Epidermal melanocyte (primary cell): ENCODE measurements around the gene NFIB.

Experiments
- DNase-seq: peaks from one replicate; pipeline ENCODE4 v3.0.0; 2011; ENCODE audit warnings: low spot score; ENCODE audit not compliant: insufficient read length

Gene NFIB

DNA sequence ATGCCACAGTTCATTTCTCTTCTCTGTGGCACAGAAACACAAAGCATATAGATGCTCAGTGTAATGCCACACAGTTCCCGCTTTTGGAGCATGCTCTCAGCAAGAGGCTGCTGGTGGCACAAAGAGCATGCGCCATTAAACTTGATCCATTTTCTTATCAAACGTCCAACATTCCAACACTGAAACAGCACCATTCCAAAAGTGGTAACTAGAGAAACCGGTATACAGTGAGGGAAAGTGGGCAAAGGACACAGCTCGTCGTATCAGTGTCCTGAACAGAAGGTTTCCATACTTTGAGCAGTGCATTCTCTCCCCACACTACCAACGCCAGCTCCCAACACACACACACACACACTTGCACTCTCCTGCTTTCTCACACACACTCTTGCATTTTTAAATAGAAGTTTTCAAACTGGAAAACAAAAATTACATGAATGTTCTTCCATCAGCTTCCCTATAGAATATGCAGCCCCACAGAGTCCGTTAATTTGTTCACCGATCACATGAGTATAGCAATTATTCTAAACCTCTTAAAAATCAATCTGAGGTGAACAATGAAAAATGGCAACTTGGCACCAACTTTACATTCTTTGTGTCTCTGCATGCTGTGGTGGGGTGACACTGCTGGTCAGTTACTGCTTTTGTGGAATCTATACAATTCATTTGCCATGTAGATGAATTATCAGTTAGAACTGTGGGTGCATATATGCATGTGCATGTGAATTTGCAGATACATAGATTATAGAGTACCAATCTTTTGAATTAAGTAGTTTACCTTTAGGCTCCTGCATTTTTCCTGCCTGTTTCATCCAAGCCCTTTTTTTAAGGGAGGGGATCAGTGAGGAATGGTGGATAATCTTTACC, 5.7 kb downstream of the NFIB start:
- DNase-seq = no peak

DNA sequence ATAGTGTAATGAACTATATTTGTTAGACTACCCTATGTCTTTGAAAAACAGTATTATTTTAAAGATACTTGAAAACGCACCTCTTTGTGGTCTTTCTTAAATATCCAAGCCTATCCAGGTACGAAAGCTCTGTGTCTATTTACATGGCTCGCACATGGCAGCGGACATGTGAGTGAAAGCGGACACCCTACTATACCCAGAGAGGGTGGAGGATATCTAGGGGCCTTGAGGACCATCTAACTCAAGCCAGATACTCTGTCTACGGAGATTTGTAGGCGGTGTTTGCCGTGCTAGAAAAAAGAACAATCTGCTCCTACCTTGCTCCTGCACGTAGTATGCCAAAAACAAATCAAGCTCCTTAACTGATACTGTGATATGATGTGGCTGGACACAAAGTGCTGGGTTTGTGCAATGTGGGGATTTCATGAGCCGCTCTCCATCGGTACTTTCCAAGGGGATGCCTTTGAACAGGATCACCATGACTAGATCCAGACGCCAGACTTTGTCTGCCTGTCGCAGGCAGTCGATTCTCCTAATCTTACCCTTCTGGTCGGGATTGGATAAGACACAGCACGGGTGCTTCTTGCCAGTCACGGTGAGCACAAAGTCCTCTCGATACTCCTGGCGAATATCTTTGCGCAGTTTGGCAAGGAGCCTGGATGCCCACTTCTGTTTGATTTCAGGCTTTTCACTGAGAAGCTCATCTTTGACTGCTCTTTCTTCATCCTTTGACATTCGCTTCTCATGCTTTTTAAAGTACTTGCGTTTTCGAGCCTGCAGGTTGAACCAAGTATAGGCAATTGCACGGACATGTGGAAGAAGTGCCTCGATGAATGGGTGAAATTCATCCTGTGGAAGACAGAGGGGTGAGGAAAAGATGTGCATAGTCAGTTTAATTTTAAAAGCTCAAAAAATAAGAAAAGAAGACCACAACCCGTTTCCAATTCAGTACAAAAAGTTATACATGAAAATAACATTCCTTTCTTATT, 7.0 kb downstream of the NFIB start:
- DNase-seq = no peak

DNA sequence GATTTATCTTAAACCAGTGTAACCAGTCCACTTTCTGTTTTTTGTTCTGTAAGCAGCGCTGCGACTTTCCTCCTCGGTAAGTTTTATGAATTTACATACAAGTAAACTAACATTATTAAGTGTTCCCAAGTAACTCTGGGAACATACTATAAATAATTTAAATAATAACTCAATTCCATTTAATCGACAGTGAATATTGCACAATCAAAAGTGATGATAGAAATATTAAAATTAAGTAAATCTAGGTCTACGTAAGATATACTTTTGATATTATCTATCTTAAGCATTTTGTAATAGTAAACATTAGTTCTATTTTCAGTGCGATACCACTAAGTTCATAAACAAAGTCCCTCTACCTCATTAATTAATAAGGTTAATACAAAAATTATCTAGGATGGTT, 7.8 kb downstream of the NFIB start:
- DNase-seq = no peak

DNA sequence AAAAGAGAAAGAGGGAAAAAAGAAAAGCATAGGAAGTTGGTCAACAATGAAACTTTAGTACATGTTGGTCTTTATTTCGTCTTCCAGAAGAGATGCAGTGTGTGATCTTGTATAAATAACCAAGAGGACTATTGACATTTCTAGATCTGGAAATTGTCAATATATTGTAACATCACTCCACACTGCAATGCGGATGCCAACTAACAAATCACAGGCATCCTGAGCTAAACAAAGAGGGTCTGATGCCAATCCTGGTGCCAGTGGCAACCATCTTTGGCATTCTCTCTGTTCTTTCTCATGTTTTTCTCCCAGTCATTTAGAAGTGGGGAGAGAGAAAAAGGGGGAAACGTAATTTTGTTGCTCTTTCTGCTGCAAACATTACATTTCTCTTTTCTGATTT, 9.7 kb downstream of the NFIB start:
- no peak for DNase-seq

DNA sequence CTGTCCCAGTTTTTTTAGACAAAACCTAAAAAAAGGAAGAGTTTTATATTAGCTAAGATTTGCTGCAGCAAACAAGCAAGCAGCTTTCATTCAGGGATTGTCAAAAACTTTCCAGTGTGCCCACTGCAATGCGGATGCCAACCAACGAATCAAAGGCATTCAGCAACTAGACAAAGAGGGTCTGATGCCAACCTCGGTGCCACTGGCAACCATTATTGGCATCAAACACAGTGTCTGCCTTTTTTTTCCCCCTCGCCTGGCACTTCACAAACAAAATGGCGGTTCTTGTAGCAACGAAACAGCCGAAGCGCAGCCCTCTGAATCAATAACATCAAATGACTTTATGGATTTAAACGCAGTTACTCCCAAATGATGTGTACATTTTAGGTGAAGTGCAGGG, 10.4 kb downstream of the NFIB start:
- DNase-seq = no peak

DNA sequence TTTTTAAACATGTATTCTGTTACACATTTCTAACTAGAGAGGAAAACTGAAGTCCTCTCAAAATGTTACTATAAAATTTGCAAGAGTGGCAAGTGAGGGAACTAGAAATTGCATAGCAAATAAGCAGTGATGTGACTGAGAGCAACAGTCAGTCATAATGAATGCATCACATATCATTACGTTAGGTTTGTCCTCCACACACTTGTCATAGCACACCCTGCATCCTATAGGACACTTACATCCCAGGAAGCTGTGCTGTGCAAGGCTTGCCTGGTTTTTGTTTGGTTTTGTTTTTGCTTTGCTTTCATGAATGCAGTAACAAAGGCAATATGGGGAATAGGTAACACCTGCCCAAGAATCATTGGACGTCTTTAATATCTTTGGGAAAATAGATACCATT, 10.8 kb downstream of the NFIB start:
- DNase-seq = no peak

DNA sequence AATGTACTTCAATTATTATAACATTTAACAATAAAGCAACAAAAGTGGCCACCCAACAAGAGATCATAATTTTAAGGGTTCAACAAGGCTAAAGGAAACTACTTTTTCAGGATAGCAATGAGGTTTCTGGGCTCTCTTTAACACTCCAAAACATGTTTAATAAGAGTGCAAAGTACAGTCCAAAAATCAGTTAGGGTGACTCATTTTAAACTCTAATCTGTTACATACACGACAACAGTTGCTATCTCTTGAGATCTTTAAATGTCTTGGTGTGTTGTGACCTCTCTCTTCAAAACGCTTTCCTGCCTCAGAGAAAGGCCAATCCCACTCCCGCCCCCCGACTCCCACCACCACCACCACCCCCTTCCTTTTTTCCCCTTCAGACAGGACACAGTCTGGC, 11.5 kb downstream of the NFIB start:
- DNase-seq = no peak

DNA sequence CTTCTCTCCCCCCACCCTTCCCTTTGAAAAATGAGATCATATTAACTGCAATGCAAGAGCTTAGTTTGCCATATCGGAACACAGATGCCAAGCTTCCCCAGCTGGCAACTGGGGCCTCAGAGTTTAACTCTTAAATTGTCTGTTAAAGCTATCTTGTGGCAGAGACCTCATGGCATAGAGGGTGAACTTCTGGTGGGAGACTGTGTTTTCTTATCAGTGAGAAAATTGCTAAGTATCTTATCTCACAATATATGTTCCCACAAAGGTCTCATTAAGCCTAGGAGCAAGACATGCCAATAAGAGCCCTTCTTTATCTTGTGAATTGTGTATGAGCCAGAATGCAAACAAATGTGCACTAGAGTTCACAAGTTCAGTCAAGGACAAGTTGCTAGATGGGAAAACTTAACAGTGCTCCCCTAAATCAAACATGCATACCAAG, 12.3 kb downstream of the NFIB start:
- no peak for DNase-seq

DNA sequence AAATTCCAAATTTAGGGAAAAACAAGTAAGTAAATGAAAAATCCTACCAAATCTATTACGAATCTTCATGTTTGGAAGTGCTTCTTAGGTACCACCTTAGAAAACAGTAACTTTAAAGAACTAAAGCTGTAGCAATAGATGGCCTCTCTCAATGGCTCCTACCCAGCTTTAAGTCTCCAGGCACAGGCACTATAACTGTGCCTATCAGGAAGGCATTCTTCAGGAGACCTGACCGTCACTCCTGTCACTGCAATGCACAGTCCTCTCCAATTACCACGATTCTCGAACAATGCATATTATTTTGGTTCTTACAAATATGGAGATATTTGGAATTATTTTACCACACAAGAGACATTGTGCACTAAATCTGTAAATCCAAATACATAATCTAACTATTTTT, 12.9 kb downstream of the NFIB start:
- no peak for DNase-seq

DNA sequence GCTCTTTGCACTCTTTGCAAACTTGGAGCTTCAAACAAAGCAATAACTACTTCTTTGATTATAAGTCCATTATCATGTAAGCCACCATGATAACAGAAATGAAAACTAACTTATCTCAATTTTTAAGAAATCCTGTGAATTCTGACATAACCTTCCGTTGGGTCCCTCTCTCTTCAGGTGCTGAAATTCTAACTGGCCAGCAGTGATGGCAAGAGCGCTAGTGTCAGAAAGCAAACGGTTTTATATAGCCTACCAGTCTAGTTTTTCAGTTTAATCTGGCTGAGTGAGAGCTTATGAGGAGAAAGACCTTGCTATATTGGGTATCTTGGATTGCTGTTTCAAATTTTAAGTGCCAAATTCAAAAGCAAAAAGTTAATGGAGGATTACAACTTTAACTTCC, 13.4 kb downstream of the NFIB start:
- no peak for DNase-seq

DNA sequence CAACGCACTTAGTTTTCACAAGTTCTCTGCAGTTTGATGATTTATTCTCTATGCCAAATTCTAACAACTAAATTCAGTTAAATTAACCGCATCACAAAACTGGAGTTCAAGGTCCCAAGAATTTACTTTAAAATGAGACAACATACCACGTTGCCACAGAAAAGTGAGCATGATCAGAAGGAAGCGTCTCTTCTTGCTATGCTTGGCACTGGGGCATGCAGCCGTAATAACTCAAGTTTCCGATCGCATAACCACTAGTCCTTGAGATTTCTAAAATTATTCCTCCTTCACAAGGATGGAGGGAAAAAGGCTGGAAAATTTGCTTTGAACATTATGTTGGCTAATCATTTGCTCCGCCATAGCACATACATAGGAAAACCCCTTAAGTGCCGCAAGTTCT, 13.9 kb downstream of the NFIB start:
- DNase-seq = no peak

DNA sequence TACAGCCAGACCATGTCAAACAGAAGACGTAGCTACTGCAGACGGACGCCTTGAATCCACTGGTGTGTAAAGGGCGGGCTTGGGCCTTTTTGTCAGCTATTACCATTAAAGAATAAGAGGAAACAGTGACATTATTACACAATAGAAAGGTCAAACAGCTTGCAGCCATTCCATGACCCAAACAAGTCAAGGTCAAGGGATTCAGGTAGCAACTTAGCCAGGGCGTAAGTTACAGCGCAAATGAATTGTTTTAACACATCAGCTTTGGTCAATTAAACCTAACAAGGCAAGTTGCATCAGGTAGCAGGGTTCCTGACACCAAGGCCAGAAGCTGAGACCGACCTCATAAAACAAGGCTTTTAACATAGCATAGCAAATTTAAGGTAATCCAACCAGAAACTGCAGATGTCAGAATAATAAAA, 15.3 kb downstream of the NFIB start:
- no peak for DNase-seq

DNA sequence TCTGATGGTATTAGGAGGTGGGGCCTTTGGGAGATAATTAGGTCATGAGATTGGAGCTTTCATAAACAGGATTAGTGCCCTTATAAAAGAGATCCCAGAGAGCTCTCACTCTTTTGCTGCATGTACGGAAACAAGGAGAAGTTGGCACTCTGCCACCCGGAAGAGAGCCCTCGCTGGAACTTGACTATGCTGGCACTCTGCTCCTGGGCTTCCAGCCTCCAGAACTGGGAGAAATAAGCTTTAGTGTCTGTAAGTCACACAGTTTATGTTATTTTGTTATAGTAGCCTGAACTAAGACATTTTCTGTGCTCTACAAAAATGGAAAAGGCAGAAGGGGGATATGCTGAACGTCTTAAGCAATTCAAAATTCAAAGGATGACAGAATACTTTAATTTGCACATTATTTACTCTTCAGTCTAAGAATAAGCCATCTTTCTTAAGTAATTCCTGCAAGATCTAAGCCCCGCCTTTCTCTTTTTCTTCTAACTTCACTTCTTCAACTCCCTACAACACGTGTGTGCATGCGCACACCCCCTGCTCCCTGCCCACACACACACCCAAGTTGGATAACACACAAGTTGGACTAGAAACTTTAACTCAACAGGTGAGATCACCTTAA, 17.3 kb downstream of the NFIB start:
- DNase-seq = no peak

DNA sequence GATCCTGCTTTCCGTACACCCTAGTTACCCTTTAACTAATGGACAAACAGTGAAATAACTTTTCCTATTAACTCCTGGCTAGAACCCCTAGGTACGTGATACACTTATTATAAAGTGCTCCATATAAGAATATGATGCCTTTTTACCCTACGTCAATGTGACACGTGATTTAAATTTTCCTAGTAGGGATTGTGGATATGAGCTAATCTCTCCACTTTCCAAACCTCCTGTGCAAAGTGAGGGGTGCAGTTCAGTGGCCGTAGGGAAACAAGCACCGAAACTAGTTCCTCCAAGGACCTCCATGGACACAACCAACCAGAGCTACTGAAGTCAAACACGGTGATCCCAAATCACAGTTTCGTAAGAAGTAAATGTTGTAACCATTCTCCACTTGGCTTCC, 19.3 kb downstream of the NFIB start:
- no peak for DNase-seq

DNA sequence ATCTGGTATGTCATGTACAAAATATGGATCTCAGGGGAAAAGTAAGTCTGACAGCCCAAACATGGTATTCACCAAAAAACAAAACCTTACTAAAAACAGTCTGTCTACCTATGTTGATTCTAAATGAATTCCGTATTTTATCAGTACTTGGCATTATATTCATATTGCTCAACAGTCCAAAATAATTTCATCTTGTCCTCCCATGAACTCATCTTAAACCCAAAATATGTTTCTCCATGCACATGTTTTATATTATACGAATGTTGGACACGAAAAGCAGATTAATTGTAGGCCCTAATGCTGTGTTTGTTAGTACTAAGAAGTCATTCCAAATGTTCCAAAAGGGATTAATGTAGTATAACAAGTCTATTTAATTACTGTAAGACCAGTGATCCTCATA, 20.1 kb downstream of the NFIB start:
- no peak for DNase-seq

DNA sequence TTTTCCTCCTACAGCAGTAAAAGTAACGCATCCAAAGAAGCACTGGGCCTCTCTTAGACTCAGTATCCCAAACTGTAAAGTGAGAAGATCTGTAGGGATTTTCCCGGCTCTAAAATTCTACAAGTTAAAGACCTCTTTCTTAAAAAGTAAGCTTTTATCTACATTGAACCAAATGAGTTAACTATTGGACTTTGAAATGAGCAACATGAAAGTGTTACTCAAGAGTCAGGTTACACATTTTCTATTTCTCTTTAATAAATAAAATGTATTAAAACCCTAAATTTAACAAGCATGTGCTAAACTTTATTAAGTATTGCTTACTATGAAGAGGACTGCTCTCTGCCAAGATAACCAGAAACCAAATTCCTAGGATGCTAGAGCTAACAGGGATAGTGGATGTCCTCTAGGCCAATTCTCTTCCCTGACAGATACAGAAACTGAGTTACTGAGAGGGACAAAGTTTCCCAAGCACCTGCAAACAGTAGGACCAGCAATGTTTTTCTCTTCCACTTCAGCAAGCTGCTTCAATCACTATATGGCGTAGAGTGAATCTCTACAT, 21.7 kb downstream of the NFIB start:
- no peak for DNase-seq

DNA sequence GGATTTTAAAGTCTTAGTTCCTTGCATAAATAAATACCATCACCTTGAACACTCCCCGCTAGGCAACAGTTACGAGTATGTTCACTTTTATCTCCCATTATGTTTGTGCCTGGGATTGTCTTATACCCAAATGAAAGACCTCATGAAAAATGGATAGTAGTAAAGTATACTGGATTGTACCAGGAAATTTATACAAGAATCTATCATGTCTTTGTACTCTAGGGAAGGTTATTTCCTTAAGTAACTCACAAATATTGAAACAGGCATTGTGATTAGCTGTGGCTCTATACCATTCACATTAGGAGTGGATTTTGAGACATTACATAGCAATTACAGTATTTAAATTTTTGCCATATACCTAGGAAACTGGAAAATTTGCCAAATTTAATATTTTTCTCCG, 24.0 kb downstream of the NFIB start:
- DNase-seq = no peak

DNA sequence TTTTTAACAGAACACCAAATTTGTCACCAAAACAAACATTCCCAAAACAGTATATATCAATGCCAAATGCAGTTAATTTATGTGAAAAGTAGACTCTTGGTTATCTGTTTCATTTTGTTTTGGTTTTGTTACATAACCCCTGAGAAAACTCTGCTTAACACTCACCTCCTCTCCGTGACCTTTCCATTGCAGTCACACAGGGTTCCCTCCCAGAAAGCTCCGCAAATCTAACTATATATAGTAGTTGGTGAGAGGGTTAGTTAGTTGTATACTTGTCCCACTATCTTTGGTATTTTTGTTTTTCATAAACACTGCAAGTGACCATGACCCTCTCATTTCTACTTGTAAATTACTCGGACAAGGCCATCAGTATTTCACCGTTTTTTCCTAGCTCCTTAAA, 25.5 kb downstream of the NFIB start:
- DNase-seq = no peak

DNA sequence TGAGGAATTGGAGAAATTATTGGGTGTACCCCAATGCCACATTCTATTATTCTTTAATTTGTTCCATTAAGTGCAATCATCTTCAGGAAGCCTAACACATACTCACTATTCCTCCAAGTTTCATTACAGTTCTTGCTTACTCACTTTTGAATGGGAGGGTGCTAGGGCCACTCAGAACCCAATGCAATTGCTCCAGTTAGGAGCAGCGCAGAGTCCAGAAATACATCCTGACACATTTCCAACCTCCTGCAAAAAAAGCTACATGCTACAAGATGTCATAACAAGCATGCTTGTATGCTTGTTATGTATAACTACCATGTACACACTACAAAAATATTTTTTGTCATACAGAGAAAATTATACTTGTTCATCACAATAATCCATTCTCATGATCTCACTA, 27.8 kb downstream of the NFIB start:
- DNase-seq = no peak

DNA sequence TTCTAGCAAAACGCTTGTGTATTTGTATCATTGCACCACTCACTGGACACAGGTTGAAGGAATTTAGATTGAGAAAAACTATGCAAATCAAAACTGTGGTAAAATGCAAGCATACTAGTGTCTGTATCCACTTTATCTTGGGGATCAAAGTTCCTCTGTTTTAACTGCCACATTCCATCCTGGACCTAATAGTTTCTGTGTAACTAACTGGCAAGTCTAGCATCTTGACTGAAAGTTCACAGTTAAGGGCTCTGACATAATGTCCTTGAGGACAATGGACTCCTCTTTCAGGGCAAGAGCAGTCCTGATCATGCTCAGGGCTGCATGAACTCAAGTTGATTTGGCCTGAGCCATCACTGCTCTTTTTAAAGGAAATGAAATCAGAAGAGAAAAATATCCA, 30.7 kb downstream of the NFIB start:
- no peak for DNase-seq

DNA sequence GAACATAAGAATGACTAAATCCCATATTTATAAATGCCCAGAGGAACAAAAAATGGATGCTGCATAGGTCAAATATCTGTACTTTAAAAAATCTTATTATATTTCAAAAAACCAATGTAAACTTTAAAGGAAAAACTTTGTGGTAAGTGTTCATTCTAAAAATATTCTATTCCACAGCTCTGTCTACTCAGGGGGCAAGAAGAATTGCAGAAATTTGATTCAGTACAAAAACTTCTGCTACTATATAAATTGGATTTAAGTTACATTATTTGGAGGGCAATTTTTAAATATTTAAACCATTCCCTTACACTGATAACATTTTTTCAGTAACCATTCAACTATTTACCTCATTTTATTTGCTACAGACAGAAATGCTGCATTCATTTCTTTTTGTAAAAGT, 32.1 kb downstream of the NFIB start:
- DNase-seq = no peak
